Measurements from ENCODE around the gene AGBL4.

Gene AGBL4

GRCh38 chr1:49183489-49183888 lies 840.3 kb downstream of the AGBL4 start:
- Mint-ChIP-seq H3K4me1 (no peaks in the 10 kb centered on the region), H3K27ac (no peak overlapping the region), H3K4me3 (no peak overlapping the region), H3K36me3 (no peaks in the 10 kb centered on the region), H3K27me3 (no peaks in the 10 kb centered on the region), H3K9me3 (no peaks in the 10 kb centered on the region)
- no peak for DNase-seq
- CTCF ChIA-PET: no interaction called here

DNA sequence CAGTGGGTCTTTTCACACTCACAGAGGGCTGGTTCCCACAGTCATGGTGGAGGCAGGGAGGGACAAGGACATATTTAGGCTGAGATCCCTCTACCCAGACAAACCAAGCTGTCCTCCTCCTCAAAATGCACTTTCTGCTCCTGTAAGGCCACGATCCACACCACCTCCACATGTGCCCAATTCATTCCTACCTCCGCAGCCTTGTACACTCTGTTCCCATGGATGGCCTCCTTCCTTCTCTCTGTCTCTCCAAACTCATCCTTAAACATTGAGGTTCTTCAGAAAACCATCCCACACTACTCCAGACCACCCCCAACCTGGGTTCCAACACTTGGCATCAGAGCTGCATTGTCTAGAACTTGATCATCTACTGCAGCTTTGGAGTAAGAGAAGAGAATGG lies 842.7 kb downstream of the AGBL4 start:
- CTCF ChIA-PET: no interaction called here
- Mint-ChIP-seq H3K36me3 (no peaks in the 10 kb centered on the region), H3K27me3 (no peaks in the 10 kb centered on the region), H3K4me3 (no peak overlapping the region), H3K27ac (no peak overlapping the region), H3K4me1 (no peaks in the 10 kb centered on the region), H3K9me3 (no peaks in the 10 kb centered on the region)
- no peak for DNase-seq

- Mint-ChIP-seq H3K9me3 (no peaks in the 10 kb centered on the region), H3K4me3 (no peak overlapping the region), H3K4me1 (no peaks in the 10 kb centered on the region), H3K27me3 (no peaks in the 10 kb centered on the region), H3K36me3 (no peaks in the 10 kb centered on the region), H3K27ac (no peak overlapping the region)
- CTCF ChIA-PET: no interaction called here
- DNase-seq: no peak
Observed at GRCh38 chr1:49171941-49172593, 851.7 kb downstream of the AGBL4 start.

DNA sequence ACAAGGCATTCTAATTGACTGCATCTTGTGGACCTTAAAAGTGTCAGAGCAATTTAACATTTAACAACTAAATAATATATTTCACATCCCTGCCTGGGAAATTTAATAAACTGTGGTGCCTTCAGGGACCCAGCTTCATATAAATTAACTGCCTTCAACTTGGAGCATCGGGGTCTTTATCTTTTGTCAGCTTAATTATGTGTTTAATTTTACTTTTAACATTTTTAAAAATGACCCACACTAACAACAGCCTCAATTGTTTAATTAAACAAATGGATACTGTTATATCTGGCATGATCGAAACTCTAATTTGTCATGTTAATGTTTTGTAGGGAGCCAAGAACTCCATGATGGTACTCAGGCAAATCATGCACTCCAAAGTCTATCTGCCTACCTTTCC lies 857.7 kb downstream of the AGBL4 start:
- H3K4me3 Mint-ChIP-seq: no peak overlapping the region
- no peaks in the 10 kb centered on the region for H3K27me3 Mint-ChIP-seq
- H3K36me3 Mint-ChIP-seq: no peaks in the 10 kb centered on the region
- no peaks in the 10 kb centered on the region for H3K9me3 Mint-ChIP-seq
- CTCF ChIA-PET: no interaction called here
- no peak for DNase-seq
- H3K27ac Mint-ChIP-seq: no peak overlapping the region
- H3K4me1 Mint-ChIP-seq: no peaks in the 10 kb centered on the region

DNA sequence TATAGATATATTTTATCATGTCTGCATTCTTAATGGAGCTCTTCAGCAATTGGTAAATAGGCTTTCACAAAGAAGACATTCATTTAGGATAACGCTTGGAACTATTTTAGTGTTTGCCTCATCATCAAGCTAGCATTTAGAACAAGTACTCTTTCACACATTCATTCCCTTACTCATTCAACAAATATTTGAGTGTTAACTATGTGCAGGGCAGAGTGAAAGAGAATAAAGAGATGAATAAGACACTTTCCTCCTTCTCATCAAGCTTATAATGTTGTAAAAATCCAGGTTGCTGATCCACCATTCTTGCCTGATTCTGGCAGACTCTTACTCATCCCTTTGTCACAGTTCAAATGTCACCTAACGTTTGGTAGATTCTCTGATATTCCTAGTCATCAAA lies 860.7 kb downstream of the AGBL4 start:
- Mint-ChIP-seq H3K4me3 (no peak overlapping the region), H3K9me3 (peaks cover 3% of the 10 kb centered on the region), H3K4me1 (no peaks in the 10 kb centered on the region), H3K27ac (no peak overlapping the region), H3K36me3 (no peaks in the 10 kb centered on the region), H3K27me3 (no peaks in the 10 kb centered on the region)
- no peak for DNase-seq
- CTCF ChIA-PET: no interaction called here

DNA sequence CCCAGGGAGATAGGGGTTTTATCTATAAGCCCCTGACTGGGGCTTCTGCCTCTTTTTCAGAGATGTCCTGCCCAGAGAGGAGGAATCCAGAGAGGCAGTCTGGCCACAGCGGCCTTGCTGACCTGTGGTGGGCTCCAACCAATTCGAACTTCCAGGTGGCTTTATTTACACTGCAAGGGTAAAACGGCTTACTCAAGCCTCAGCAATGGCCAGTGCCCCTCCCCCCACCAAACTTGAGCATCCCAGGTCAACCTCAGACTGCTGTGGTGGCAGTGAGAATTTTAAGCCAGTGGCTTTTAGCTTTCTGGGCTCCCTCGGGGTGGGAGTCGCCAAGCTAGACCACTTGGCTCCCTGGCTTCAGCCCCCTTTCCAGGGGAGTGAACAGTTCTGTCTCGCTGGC lies 863.1 kb downstream of the AGBL4 start:
- Mint-ChIP-seq H3K27ac (no peak overlapping the region), H3K36me3 (no peaks in the 10 kb centered on the region), H3K4me1 (no peaks in the 10 kb centered on the region), H3K4me3 (no peak overlapping the region), H3K9me3 (peaks cover 3% of the 10 kb centered on the region), H3K27me3 (no peaks in the 10 kb centered on the region)
- CTCF ChIA-PET: no interaction called here
- DNase-seq: no peak

DNA sequence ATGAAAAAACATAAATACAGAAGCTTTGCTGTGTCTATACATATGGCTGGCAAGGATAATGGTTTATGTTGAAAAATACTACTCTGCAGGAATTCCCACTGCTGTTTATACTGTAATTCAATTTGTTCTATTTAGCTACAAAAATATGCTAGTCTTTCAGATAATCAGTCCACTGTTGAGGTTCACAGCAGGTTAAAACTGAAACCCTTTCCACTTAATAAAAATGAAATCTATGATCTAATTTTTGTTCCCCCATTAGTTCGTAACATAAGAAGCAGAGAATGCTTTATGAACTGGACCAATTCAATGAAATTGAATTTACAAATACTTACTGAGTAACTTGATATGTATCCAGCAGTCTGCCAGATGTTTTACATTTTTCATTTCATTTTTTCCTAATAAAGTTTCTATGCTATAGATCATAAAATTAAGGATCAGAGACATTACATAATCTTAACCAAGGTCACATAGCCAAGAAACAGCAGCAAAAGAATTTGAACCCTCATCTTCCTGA lies 887.0 kb downstream of the AGBL4 start:
- Mint-ChIP-seq H3K9me3 (peaks cover 11% of the 10 kb centered on the region), H3K36me3 (no peaks in the 10 kb centered on the region), H3K4me3 (no peak overlapping the region), H3K4me1 (no peaks in the 10 kb centered on the region), H3K27me3 (no peaks in the 10 kb centered on the region), H3K27ac (no peak overlapping the region)
- CTCF ChIA-PET: no interaction called here
- no peak for DNase-seq

DNA sequence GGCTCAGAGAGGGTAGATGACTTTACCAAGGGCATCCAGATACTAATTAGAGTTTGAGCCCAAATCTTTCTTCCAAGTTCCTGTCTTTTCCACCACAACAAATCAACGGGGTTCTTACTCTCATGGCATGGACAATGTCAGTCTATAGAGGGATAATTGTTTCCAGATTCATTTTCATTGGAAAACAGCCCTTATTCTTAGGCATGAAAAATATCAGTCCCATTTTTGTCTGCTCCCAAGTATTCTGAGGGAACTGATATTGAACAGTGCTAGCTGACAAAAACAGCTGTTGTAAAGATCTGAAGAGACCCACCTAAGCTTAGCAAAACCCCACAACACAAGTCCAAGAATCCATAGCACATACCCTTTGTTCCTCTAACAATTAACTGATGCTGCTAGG lies 898.0 kb downstream of the AGBL4 start:
- CTCF ChIA-PET: no interaction called here

GRCh38 chr1:49111931-49112330 lies 911.8 kb downstream of the AGBL4 start:
- no peak for DNase-seq
- Mint-ChIP-seq H3K36me3 (no peaks in the 10 kb centered on the region), H3K27me3 (no peaks in the 10 kb centered on the region), H3K27ac (no peak overlapping the region), H3K4me1 (no peaks in the 10 kb centered on the region), H3K4me3 (no peak overlapping the region), H3K9me3 (peaks cover 7% of the 10 kb centered on the region)
- CTCF ChIA-PET: no interaction called here

More for the DNA sequence above, 898.0 kb downstream of the AGBL4 start:
- Mint-ChIP-seq H3K9me3 (peaks cover 2% of the 10 kb centered on the region), H3K36me3 (no peaks in the 10 kb centered on the region), H3K27ac (no peak overlapping the region), H3K4me3 (no peak overlapping the region), H3K4me1 (no peaks in the 10 kb centered on the region), H3K27me3 (no peaks in the 10 kb centered on the region)
- DNase-seq: no peak

- H3K4me1 Mint-ChIP-seq: no peaks in the 10 kb centered on the region
- H3K9me3 Mint-ChIP-seq: no peaks in the 10 kb centered on the region
- no peak overlapping the region for H3K27ac Mint-ChIP-seq
- H3K36me3 Mint-ChIP-seq: no peaks in the 10 kb centered on the region
- CTCF ChIA-PET: no interaction called here
- no peak for DNase-seq
- no peak overlapping the region for H3K4me3 Mint-ChIP-seq
- H3K27me3 Mint-ChIP-seq: no peaks in the 10 kb centered on the region
Observed at GRCh38 chr1:49106445-49106844, 917.3 kb downstream of the AGBL4 start.

DNA sequence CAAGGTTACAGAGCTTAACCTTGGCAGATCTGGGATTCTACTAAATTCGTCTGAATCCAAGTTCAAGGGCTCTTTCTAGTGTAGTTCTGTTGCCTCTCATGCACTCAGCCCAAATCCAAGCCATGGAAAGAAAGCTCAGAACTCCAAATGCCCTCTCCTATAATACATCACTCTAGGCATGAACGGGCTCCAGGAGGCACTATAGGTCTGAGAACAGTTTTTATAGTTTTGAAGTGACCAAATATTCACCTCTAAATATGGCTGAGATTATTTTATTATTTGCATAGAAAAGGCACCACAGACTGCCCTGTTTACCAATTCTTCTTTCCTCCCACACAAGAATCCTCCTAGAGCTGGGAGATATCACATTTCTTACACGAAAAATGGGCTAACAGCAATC lies 919.2 kb downstream of the AGBL4 start:
- H3K36me3 Mint-ChIP-seq: no peaks in the 10 kb centered on the region
- H3K27ac Mint-ChIP-seq: no peak overlapping the region
- CTCF ChIA-PET: no interaction called here
- H3K4me3 Mint-ChIP-seq: no peak overlapping the region
- DNase-seq: no peak
- no peaks in the 10 kb centered on the region for H3K9me3 Mint-ChIP-seq
- no peaks in the 10 kb centered on the region for H3K4me1 Mint-ChIP-seq
- no peaks in the 10 kb centered on the region for H3K27me3 Mint-ChIP-seq

- no peaks in the 10 kb centered on the region for H3K9me3 Mint-ChIP-seq
- H3K4me3 Mint-ChIP-seq: no peak overlapping the region
- H3K36me3 Mint-ChIP-seq: no peaks in the 10 kb centered on the region
- no peak for DNase-seq
- CTCF ChIA-PET: no interaction called here
- no peaks in the 10 kb centered on the region for H3K27me3 Mint-ChIP-seq
- no peaks in the 10 kb centered on the region for H3K4me1 Mint-ChIP-seq
- no peak overlapping the region for H3K27ac Mint-ChIP-seq
Observed at GRCh38 chr1:49102752-49103151, 921.0 kb downstream of the AGBL4 start.

GRCh38 chr1:49098866-49099265 lies 924.9 kb downstream of the AGBL4 start:
- Mint-ChIP-seq H3K36me3 (no peaks in the 10 kb centered on the region), H3K27ac (no peak overlapping the region), H3K27me3 (no peaks in the 10 kb centered on the region), H3K4me1 (no peaks in the 10 kb centered on the region), H3K9me3 (no peaks in the 10 kb centered on the region), H3K4me3 (no peak overlapping the region)
- DNase-seq: no peak
- CTCF ChIA-PET: no interaction called here

- Mint-ChIP-seq H3K9me3 (peaks cover 4% of the 10 kb centered on the region), H3K4me1 (no peaks in the 10 kb centered on the region), H3K27ac (no peak overlapping the region), H3K36me3 (no peaks in the 10 kb centered on the region), H3K27me3 (no peaks in the 10 kb centered on the region), H3K4me3 (no peak overlapping the region)
- CTCF ChIA-PET: no interaction called here
- DNase-seq: no peak
Observed at GRCh38 chr1:49086327-49086726, 937.4 kb downstream of the AGBL4 start.

- peaks cover 4% of the 10 kb centered on the region for H3K9me3 Mint-ChIP-seq
- CTCF ChIA-PET: no interaction called here
- H3K4me1 Mint-ChIP-seq: no peaks in the 10 kb centered on the region
- no peaks in the 10 kb centered on the region for H3K36me3 Mint-ChIP-seq
- H3K27me3 Mint-ChIP-seq: no peaks in the 10 kb centered on the region
- H3K4me3 Mint-ChIP-seq: no peak overlapping the region
- no peak for DNase-seq
- H3K27ac Mint-ChIP-seq: no peak overlapping the region
Observed at GRCh38 chr1:49085079-49085478, 938.7 kb downstream of the AGBL4 start.

GRCh38 chr1:49060766-49061165 lies 963.0 kb downstream of the AGBL4 start:
- Mint-ChIP-seq H3K4me1 (no peaks in the 10 kb centered on the region), H3K9me3 (no peaks in the 10 kb centered on the region), H3K36me3 (no peaks in the 10 kb centered on the region), H3K27ac (no peak overlapping the region), H3K27me3 (no peaks in the 10 kb centered on the region), H3K4me3 (no peak overlapping the region)
- CTCF ChIA-PET: no interaction called here
- no peak for DNase-seq
